HepG2 (cell line): ENCODE data around the gene ZNF629. TPM values are rescaled to one million over a fixed set of nuclear protein-coding genes. Genes with fewer than 3 reads are reported as not detected.

ENCODE experiments used
- CENPT ChIP-seq: sonication (generic); formaldehyde crosslinking; IDR thresholded peaks from 2 replicates; pipeline ENCODE4 v1.8.0; 2022; ENCODE audit warnings: low read depth, mild to moderate bottlenecking, moderate library complexity, missing genetic modification reagents
- MED13 ChIP-seq: sonication (generic); formaldehyde crosslinking; IDR thresholded peaks from 2 replicates; pipeline ENCODE4 v1.5.0; 2020; ENCODE audit warnings: missing genetic modification reagents
- ZNF782 ChIP-seq: sonication (generic); formaldehyde crosslinking; IDR thresholded peaks from 2 replicates; pipeline ENCODE4 v1.4.0; 2020; ENCODE audit warnings: missing genetic modification reagents, mild to moderate bottlenecking, borderline replicate concordance
- polyA plus RNA-seq, 8 experiments: library from polyadenylated mRNA; depleted of rRNA in 3 of 8; stranded (reverse) in 7 of 8; unstranded in 1 of 8; fragments of >200 nt; fragmentation: Illumina TruSeq in 4 of 8; extraction: Trizol in 4 of 8; gene quantifications; 2 replicates each; pipeline versions ENCODE4 v1.2.1 to v1.2.3, GENCODE V29; 2011 to 2016; ENCODE audit warnings: low read depth in 4 of 8, missing spikeins in 1 of 8, mixed read lengths in 1 of 8; ENCODE audit not compliant: insufficient read depth in 1 of 8
- total RNA-seq, 5 experiments: library from RNA; depleted of rRNA; stranded (reverse); fragments of >200 nt; fragmentation: Illumina TruSeq; extraction: Trizol; gene quantifications; 2 replicates each; pipeline ENCODE4 v1.2.3, GENCODE V29; 2016; ENCODE audit warnings: low read depth in 1 of 5
- TF ChIP-seq, protein P1 (sequence below), 2 experiments: fragments of 450-650 bp in 1 of 2; sonication (generic) in 1 of 2; formaldehyde crosslinking in 1 of 2; IDR thresholded peaks; 2 replicates each; pipeline versions ENCODE4 v1.6.1 to v1.8.0; 2016 to 2022; ENCODE audit warnings: antibody characterized with exemption in 1 of 2, mild to moderate bottlenecking in 1 of 2, missing genetic modification reagents in 1 of 2
- TF ChIP-seq, protein P2 (sequence below): IDR thresholded peaks from 2 replicates; pipeline ENCODE4 v1.6.1; 2016; ENCODE audit warnings: missing genetic modification reagents, missing compliant biosample characterization
- TF ChIP-seq, protein P3 (sequence below): sonication (generic); formaldehyde crosslinking; IDR thresholded peaks from 2 replicates; pipeline ENCODE4 v1.4.0; 2020; ENCODE audit warnings: missing genetic modification reagents; ENCODE audit errors: not compliant biosample characterization
- TF ChIP-seq, protein P4 (sequence below): sonication (generic); formaldehyde crosslinking; IDR thresholded peaks from 2 replicates; pipeline ENCODE4 v1.9.0; 2022; ENCODE audit warnings: low read depth, missing genetic modification reagents
- TF ChIP-seq, protein P5 (sequence below): IDR thresholded peaks from 2 replicates; pipeline ENCODE4 v1.4.0; 2020; ENCODE audit warnings: mild to moderate bottlenecking, missing genetic modification reagents

The ZNF629 gene
- total and polyA plus RNA-seq, 2 of the 13 experiments (the other 11 are each of a cell fraction or from before 2014, with no cell fraction given), result 6.1 to 16.5 TPM

DNA sequence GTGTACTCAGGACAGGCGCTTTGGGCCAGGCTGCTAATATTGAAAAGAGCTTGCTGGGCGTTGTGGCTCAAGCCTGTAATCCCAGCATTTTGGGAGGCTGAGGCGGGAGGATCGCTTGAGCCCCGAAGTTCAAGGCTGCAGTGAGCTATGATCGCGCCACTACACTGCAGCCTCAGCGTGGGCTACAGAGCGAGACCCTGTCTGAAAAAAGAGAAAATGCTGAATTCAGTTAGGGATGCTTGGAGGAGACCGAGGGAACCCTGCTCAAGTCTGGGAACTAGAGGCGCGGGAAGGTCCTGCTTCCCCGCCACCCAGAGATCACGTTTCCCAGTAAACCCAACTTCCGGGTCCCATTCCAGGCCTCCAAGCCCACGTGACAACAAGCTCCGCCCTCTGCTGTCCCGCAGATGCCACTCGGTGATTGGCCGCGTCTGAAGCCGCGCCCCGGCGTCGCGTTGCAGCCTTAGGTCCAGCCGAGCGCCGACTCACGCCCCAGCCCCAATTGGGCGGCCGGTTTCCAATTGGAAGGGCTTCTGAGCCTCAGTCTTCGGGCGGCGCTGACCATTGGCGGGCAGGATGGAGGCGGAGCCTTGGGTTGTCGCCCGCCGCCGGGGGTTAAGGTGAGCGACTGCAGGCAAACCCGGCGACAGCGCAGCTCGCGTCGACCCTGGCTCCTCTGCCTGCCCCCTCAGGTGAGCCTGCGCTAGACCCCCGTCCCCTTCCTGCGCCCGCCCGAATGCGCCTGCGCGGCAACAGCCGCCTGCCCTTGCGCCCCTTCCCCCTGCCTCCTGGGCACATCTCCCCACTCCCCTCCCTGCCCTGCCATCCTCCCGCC, 39.0 kb downstream of the ZNF629 start, which contains the start of gene PHKG2 (continued):
- TF ChIP-seq, protein P1, sequence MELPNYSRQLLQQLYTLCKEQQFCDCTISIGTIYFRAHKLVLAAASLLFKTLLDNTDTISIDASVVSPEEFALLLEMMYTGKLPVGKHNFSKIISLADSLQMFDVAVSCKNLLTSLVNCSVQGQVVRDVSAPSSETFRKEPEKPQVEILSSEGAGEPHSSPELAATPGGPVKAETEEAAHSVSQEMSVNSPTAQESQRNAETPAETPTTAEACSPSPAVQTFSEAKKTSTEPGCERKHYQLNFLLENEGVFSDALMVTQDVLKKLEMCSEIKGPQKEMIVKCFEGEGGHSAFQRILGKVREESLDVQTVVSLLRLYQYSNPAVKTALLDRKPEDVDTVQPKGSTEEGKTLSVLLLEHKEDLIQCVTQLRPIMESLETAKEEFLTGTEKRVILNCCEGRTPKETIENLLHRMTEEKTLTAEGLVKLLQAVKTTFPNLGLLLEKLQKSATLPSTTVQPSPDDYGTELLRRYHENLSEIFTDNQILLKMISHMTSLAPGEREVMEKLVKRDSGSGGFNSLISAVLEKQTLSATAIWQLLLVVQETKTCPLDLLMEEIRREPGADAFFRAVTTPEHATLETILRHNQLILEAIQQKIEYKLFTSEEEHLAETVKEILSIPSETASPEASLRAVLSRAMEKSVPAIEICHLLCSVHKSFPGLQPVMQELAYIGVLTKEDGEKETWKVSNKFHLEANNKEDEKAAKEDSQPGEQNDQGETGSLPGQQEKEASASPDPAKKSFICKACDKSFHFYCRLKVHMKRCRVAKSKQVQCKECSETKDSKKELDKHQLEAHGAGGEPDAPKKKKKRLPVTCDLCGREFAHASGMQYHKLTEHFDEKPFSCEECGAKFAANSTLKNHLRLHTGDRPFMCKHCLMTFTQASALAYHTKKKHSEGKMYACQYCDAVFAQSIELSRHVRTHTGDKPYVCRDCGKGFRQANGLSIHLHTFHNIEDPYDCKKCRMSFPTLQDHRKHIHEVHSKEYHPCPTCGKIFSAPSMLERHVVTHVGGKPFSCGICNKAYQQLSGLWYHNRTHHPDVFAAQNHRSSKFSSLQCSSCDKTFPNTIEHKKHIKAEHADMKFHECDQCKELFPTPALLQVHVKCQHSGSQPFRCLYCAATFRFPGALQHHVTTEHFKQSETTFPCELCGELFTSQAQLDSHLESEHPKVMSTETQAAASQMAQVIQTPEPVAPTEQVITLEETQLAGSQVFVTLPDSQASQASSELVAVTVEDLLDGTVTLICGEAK (IDR thresholded peaks at IDR 0.05), result no peak
- TF ChIP-seq, protein P1 (CRISPR knock-in tag; IDR thresholded peaks at IDR 0.05), result peak; percentile 46; the same call in 1 of the 2 replicates
- TF ChIP-seq ZNF782 (CRISPR knock-in tag) (peak; percentile 46; the same call in 1 of the 2 replicates), CENPT (no peak), MED13 (peak; percentile 28)
- TF ChIP-seq, protein P2, sequence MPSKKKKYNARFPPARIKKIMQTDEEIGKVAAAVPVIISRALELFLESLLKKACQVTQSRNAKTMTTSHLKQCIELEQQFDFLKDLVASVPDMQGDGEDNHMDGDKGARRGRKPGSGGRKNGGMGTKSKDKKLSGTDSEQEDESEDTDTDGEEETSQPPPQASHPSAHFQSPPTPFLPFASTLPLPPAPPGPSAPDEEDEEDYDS (CRISPR knock-in tag), result peak; percentile 94
- TF ChIP-seq, protein P3, sequence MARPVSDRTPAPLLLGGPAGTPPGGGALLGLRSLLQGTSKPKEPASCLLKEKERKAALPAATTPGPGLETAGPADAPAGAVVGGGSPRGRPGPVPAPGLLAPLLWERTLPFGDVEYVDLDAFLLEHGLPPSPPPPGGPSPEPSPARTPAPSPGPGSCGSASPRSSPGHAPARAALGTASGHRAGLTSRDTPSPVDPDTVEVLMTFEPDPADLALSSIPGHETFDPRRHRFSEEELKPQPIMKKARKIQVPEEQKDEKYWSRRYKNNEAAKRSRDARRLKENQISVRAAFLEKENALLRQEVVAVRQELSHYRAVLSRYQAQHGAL (CRISPR knock-in tag), result no peak
- TF ChIP-seq, protein P4, sequence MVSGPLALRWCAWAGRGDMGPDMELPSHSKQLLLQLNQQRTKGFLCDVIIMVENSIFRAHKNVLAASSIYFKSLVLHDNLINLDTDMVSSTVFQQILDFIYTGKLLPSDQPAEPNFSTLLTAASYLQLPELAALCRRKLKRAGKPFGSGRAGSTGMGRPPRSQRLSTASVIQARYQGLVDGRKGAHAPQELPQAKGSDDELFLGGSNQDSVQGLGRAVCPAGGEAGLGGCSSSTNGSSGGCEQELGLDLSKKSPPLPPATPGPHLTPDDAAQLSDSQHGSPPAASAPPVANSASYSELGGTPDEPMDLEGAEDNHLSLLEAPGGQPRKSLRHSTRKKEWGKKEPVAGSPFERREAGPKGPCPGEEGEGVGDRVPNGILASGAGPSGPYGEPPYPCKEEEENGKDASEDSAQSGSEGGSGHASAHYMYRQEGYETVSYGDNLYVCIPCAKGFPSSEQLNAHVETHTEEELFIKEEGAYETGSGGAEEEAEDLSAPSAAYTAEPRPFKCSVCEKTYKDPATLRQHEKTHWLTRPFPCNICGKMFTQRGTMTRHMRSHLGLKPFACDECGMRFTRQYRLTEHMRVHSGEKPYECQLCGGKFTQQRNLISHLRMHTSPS (CRISPR knock-in tag), result no peak
- TF ChIP-seq, protein P5, sequence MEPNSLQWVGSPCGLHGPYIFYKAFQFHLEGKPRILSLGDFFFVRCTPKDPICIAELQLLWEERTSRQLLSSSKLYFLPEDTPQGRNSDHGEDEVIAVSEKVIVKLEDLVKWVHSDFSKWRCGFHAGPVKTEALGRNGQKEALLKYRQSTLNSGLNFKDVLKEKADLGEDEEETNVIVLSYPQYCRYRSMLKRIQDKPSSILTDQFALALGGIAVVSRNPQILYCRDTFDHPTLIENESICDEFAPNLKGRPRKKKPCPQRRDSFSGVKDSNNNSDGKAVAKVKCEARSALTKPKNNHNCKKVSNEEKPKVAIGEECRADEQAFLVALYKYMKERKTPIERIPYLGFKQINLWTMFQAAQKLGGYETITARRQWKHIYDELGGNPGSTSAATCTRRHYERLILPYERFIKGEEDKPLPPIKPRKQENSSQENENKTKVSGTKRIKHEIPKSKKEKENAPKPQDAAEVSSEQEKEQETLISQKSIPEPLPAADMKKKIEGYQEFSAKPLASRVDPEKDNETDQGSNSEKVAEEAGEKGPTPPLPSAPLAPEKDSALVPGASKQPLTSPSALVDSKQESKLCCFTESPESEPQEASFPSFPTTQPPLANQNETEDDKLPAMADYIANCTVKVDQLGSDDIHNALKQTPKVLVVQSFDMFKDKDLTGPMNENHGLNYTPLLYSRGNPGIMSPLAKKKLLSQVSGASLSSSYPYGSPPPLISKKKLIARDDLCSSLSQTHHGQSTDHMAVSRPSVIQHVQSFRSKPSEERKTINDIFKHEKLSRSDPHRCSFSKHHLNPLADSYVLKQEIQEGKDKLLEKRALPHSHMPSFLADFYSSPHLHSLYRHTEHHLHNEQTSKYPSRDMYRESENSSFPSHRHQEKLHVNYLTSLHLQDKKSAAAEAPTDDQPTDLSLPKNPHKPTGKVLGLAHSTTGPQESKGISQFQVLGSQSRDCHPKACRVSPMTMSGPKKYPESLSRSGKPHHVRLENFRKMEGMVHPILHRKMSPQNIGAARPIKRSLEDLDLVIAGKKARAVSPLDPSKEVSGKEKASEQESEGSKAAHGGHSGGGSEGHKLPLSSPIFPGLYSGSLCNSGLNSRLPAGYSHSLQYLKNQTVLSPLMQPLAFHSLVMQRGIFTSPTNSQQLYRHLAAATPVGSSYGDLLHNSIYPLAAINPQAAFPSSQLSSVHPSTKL, result peak; percentile 55
